Activated CD4-positive, CD25-positive, alpha-beta regulatory T cell treated with anti-CD3 and anti-CD28 coated beads, Interleukin-2, amount 50 U/mL, for 16 hours (primary cell): ENCODE data around the gene TLK1.

ENCODE experiments used
- DNase-seq: peaks from one replicate; pipeline ENCODE4 v3.0.0-alpha.2; 2020; ENCODE audit warnings: low read depth, low spot score

Gene TLK1

DNA sequence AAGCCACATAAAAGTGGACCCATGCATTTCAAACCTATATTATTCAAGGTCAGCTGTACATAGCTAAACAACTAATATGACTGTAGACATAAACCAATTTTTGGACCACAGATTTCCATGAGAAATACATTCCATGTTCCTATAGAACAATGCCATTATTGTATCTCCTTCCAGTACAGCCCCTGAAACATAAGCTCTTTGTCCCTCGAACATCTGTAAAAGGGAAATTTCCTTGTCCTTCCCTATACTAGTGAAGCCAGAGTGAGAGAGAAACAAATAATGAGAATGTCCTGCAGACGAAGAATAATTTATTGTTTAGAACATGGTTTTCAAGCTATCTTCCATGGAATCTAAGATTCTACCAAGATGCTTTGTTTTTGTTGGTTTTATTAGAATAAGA is 156.3 kb downstream of the TLK1 start:
- DNase-seq: no peak

GRCh38 chr2:170999654-171000053 is 161.0 kb downstream of the TLK1 start:
- no peak for DNase-seq

DNA sequence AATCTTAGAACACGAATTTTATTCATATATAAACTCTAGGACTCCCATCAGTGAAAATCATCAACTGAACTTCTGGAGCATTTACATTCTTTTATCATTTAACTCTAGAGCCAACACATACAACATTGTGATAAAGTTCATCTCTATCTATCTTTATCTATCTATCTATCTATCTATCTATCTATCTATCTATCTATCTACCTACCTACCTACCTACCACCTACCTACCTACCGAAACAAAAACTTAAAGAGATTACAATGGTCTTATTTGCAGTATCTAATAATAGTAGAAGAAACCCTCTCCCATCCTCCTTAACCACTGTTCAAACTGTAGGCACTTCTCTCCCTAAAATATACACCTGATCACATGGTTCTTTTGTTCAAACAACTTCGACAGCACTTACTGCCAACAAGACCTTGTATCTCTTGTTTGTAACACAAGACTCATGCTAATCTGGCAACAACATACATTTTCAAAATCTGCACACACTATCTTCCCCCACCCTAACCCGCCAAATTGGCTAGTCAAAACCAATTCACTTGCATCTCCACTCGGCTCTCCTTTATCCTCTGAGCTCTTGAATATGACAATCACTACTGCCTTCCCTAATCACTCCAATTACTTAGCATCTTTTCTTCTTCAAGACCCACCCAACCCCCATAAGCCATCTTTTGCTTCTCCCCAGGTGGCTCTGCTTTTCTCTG is 162.6 kb downstream of the TLK1 start:
- DNase-seq: no peak

- DNase-seq: no peak
These were observed 164.4 kb downstream of the TLK1 start for GRCh38 chr2:170996316-170996715.

DNA sequence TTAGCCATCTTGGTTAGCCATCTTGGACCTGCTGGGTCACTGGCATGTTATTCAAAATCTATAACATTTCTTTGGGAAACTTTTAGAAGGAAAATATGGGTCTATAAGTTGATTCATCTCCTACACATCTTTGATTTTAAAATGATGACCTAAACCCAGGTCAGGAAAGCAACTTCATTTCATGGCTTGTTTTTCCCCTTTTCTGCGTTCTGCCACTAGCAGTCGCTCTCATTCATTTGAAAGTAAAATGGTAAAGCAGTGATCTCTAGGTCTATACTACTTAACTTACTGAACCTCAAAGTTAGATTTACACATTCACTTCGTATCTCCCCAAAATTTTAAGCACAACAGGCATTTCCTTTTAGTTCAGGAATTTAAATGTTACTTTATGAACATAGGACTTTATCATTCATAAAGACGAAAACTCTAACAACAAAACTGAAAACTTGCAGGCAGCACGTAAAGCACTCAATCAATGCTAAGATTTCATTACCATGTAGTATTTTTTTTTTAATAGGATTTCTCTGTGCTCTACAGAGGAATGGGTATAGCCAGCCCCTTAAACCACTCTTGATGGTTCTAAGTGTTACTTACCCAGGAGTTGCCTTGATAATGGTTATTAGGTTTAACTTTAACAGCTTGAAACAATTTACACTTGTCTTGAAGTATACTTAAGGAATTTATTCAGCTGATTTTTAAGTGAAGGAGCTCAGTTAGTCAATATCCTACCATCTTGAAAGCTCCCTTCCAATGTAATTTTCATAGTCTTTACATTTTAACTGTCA is 169.1 kb downstream of the TLK1 start:
- DNase-seq: no peak

DNA sequence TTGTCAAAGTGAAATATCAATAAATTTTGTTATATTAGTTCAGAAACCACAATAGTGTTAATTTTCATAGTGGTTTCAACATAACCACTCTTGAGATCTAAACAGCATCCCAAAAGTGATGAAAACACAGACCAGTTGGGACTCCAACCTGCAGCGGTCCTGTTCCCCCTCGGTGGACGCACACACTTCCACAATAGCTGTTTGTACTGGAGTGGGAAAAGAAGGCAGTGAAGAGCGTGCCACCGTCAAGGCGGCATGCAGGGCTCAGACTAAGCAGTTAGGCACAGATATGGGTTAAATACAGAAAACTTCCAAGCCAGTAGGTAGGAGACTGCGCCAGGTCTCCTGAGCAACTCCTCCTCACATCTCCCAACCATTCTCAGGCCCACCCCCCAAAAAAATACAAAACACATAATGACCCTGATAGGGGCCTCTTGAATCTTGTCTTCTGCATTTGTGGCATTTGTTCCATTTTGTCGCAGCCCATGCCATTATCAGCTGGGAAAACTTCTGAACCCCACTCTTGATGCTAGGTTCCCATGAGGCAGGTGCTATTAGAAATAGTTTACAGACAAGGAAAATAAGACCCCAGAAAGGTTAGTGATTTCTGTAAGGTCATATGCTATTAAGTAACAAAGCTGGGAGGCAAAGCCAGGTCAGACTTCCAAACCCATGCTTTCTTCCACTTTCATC is 174.0 kb downstream of the TLK1 start:
- no peak for DNase-seq

DNA sequence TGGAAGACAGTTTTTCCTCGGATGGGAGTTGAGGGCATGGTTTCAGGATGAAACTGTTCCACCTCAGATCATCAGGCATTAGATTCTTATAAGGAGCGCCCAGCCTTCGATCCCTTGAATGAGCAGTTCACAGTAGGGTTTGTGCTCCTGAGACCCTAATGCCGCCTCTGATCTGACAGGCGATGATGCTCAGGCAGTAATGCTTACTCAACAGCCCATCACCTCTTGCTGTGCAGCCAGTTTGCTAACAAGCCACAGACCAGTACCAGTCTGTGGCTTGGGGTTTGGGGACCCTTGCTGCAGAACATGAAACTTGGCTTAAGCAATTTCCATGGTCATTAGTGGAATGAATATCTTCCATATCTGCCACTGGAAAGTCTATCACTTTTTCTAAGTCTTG is 175.3 kb downstream of the TLK1 start:
- DNase-seq: no peak

DNA sequence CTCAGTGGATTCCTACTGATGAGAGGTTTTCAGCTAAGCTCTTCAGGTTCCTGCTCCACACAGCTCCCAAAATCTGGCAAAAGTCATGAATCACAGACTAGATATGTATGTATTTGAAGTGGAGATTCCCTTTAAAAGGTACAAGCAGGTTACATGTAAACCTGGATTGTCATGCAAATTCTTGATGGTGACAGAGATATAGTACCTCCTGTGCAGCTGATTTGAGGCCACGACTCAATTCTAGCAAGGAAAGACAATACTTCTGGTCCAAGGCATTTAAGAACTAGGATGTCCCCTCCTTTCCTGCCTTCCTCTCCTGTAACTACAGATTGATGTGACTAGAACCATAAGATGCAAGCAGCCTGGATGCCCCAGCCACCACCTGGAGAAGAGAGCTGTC is 176.6 kb downstream of the TLK1 start:
- DNase-seq: no peak

DNA sequence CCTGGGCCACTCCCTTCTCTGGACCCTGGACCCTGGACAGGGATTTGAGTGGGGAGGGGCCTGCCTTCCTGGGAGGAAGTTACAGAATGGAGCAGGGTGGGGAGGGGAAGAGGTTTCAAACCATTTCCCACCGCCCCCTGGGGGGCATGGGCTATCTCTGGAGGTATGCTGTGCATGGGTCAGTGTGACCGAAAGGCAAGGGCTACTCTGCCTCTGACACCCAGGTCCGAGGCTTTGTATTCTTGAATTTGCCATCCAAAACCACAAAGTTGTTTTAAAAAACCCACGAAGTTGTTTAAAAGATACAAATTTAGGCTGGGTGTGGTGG is 184.8 kb downstream of the TLK1 start:
- no peak for DNase-seq

DNA sequence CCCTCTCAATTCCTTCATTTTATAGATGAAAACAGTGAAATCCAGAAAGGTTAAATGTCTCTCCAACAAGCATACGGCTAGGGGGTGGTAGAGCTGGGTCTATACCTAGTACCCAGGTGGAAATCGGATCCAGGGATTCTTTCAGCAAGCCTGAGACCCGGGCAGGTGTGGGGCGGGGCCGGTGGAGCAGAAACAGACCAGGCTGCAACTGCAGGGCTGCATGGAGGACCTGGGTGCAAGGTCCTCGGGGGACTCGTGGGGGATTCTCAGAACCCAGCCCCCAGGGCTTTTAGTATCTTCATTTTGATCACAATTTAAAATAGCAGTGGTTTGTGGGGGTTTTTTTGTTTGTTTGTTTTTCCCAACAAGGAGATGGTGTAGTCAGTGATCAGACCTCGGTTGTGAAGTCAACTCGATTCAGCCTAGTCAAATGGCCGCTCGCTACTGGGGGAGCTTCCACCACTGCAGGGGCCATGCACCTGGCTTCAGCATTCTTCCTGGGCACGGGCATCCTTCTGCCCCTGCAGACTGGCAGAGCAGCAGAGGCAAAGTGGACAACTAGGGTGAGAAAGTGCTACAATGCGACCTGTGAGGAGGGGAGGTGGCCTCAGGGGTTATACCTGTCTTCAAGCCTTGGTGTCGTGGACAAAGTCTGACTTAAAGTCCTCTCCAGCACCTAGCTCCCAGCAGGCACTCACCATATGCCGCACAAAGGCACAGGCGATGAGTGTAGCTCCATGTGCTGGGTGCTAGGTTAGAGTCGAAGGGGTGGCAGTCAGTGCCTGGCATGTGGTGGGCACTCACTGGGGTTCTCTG is 185.4 kb downstream of the TLK1 start:
- DNase-seq: no peak

DNA sequence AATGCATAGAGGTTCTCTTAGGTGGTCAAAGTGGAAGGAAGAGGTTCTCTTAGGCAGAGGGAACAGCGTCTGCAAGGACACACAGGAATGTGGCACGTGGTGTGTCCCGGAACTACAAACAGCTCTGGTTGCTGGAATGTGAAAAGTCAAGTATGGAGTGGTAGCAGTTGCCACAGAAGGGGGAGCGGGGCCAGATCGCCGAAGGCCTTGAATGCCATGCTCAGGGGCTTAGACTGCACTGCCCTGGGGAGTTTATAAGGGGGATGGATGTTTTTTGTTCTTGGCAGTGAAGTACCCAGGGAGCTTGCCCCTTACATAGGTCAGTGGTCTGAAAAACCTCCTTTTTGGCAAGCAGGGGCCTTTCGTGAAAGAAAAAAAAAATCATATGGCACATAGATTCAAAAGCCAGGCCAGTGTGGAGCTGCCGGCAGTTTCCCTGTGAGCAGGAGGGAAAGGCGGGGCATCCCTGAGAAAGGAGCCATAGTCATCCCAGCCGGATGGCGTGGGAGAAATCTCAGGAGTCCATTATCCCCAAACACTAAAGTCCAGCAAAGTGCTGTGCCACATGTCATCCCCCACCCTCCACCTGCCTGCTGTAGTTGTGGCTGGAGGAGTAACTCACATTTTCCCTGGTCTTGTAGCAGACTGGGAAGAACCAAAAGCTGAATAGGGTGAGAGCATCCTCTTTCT is 186.2 kb downstream of the TLK1 start:
- no peak for DNase-seq

GRCh38 chr2:170973492-170974303 is 187.0 kb downstream of the TLK1 start:
- DNase-seq: peak; percentile 65

DNA sequence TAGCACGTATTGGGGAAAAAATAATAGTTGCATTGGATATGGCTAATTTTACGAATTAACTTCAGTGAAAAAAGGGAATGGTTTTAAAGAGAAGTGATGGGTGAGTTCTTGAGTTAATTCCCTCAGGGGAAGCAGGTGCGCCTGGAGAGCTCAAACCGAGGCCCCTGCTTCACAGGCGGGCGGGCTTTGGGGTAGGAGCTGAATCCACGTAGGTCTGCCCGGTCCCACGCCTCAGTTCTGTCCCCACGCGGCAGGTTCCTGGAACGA is 187.5 kb downstream of the TLK1 start:
- DNase-seq: no peak

GRCh38 chr2:170972296-170973224 is 188.1 kb downstream of the TLK1 start:
- DNase-seq: no peak

DNA sequence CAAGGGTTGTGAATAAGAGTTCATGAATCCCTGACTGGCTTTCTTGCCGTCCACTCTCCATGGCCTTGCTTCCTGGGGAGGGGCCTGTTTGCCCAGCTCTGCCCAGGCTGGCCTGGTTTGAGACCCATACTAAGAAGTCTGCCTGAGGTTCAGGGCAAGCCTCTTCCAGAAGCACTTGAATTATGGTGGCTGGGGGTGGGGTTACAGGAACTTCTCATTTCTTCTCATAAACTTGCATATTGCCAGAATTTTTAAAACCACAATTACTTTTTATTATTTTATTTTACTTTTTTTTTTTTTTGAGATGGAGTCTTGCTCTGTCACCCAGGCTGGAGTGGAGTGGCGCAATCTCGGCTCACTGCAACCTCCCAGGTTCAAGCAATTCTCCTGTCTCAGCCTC is 189.6 kb downstream of the TLK1 start:
- no peak for DNase-seq

- no peak for DNase-seq
These were observed 190.7 kb downstream of the TLK1 start for GRCh38 chr2:170969872-170970496.

DNA sequence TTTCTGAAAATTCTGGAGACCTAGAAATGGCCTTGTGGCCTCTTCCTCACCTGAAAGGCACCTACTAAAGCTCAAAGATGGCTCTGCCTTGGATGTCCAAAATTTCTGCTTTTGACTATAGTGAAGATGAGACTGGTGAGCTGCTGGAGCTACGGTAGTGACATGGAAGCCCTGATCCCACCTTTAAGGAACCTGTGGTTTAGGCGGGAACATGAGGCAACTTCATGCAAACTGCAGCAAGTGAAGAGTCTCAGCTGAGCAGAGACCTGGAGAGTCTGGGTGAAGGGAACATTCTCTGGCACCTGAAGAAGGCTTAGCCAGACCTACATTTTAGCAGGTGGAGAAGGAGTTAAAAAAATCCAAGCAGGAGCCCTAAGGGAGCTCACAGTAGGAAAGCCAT is 191.7 kb downstream of the TLK1 start:
- DNase-seq: no peak

GRCh38 chr2:170968205-170969003 is 192.3 kb downstream of the TLK1 start:
- DNase-seq: no peak
